ENCODE data around the gene DAB1.

- no peak for TF ChIP-seq CTCF (tag by site-specific recombination; IDR thresholded peaks at IDR 0.05)
- no peak for TF ChIP-seq MZF1 (tag by site-specific recombination; IDR thresholded peaks at IDR 0.05; ENCODE audit: borderline replicate concordance)
- TF ChIP-seq ZNF785 (tag by site-specific recombination; IDR thresholded peaks at IDR 0.05) = no peak
Measured at GRCh38 chr1:57363165-57363564, 60.7 kb downstream of the DAB1 start.
